ENCODE data around the gene SIPA1L3.
A peak's percentile ranks its signal among the peaks of the same experiment; 100 is the strongest.

The SIPA1L3 gene

DNA sequence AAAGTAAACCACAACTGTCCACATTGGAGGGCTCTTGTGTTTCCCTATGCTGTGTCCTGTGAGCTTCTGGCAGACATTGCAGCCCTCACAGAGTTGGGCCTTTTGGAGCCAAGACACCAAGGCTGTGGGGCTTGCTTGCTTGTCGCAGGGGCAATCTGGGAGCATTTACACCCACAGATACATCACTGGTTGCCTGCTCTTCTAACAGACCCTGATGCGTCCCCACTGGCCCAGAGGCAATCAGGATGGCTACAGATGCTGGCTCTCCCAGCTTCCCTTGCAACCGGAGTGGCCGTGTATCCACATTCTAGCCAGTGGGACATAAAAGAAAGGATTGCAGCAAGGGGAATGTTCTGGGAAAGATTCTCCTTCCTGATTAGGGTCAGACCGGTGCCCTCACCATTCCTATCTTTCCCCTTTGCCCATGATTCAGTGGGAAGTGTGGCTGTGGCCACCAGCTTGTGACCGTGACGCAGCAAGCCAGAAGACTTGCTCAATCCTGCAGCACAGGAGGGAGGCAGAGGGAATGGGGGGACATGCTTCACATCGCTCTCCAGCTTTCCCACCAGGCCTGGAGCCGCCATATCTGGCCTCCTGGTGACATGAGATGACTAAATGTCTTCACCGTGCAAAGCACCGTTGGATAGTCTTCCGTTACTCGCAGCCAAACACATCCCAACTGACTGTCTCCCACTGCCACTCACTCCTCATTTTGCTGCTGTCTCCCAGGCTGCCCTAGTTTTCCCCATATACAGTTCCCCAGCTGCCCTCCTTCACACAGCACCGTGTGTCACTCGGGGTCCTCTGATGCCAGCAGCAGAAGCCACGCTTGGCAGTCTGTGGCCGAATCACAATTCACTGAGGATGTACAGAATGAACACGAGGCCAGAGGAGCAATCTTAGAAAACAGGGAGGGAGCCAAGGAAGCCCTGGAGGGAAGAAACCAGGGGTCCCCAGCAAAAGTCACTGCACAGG is 166.1 kb downstream of the SIPA1L3 start:
- no peak for DNase-seq

DNA sequence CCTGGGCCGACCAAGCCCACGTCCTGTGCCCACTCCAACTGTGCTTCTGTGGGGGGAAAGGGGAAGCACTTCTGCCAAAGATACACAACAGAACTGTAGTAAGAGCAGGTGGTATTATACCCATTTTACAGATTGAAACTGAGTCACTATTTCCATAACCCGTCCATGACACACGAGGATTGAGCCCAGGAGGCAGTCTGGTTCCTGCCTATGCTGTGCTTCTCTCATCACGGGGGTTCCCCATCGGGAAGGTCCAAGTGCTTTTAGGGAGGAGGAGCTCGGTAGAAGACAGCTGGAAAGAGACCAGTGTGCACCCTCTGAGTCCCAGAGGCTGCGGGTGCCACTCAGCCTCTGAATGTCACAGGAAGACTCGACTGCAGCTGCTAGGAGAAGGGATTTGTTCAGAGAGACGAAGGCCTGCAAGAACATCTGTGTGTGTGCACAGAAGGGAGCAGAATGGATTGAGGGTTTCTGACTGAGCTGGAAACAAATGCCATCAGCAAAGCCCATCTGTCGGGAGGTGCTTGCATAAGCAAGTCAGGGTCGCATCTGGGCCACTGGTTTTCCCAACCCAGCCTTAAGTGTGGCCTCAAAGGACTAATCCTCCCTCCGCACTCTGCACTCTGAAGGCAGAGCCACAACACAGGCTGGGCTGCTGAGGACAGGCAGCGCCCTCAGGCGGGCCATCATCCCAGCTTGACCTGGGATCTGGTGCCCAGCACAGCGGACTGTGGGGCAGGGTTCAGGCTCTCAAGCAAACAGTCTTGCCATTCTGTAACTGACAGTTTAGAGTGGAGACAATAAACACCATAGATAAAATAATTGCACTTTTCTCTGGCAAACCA is 167.1 kb downstream of the SIPA1L3 start:
- peak; percentile 95 for DNase-seq

DNA sequence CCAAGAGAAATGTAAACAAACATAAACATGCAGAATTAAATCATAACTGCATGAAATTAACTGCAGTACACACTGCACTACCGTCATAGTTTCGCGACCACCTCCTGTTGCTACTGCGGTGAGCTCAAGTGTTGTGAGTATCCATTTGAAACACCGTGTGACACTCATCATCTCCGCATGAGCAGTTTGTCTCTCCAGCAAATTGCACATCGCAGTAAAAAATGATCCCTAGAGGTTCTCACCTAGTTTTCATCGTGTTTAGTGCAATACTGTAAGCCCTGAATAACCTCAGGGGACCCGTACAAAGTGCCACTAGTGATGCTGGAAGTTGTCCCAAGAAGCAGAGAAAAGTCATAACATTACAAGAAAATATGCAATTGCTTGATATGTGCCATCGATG is 169.3 kb downstream of the SIPA1L3 start:
- peak; percentile 34 for DNase-seq

DNA sequence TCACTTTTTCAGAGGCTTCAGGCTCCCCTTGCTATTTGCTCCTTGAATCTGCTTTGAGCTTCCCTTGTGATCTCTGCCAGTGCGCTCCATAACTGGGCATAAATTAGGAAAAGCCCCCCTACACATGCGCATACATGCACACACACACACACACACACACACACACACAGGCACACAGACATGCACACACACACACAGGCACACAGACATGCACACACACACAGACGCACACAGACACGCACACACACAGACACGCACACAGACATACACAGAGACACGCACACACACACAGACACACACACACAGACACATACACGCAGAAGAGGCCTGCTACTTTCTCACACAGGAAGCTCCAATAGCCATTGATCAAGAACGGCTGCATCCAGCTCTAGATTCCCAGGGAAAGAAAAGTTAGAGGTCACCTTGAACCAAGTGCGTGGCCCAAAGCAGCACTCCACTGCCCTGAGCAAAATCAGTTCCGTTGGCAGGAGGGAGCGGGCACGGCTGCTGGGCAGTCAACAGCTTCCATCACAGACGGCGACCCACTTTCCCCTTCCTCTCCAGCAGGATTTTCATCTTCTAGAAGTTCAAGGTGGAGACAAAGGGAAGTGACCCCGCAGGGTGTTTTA is 171.4 kb downstream of the SIPA1L3 start:
- no peak for DNase-seq

DNA sequence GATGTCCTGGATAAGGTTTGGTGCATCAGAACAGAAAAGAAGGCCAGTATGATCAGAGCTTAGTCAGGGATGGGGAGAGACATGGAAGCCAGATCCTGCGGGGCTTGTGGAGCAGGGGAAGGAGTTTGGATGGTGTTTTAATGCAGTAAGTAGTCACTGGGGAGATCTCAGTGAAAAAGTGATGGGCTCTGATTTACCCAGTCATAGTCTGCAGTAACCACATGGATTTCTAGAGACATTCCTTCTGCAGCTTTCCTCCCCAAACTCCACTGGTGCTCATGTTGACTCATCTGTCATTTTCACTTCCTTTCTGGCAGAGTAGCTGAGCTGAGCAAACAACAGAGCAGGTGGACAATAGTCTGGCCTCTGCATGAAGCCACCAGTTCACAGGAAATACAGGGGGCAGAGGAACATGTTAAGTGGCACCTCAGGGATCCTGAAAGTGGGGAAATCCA is 172.9 kb downstream of the SIPA1L3 start:
- no peak for DNase-seq

DNA sequence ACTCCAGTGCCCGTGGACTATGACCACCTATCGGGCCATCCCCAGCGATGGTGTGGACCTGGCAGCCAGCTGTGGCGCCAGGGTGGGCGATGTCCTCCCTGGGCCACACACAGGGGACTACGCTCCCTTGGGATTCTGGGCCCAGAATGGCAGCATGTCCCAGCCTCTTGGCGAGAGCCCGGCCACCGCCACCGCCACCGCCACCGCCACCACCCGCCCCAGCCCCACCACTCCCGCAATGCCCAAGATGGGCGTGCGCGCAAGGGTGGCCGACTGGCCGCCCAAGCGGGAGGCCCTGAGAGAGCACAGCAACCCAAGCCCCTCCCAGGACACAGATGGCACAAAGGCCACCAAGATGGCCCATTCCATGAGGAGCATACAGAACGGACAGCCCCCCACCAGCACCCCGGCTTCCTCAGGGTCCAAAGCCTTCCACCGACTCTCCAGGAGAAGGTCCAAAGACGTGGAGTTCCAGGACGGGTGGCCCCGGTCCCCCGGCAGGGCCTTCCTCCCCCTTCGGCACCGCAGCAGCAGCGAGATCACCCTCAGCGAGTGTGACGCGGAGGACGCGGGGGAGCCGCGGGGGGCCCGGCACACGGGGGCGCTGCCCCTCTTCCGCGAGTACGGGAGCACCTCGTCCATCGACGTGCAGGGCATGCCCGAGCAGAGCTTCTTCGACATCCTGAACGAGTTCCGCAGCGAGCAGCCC is 174.7 kb downstream of the SIPA1L3 start:
- no peak for DNase-seq

DNA sequence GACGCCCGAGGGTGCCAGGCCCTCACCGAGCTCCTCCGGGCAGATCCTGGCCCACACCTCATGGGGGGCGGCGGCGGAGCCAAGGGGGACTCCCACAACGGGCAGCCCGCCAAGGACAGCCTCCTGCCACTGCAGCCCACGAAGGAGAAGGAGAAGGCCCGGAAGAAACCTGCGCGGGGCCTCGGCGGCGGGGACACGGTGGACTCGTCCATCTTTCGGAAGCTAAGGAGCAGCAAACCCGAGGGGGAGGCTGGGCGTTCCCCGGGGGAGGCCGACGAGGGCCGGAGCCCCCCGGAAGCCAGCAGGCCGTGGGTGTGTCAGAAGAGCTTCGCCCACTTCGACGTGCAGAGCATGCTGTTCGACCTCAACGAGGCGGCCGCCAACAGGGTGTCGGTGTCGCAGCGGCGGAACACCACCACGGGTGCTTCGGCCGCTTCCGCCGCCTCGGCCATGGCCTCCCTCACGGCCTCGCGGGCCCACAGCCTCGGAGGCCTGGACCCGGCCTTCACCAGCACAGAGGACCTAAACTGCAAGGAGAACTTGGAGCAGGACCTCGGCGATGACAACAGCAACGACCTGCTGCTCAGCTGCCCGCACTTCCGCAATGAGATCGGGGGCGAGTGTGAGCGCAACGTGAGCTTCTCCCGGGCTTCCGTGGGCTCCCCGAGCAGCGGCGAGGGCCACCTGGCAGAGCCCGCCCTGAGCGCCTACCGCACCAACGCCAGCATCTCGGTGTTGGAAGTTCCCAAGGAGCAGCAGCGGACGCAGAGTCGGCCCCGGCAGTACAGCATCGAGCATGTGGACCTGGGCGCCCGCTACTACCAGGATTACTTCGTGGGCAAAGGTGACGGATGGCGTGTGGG is 175.5 kb downstream of the SIPA1L3 start:
- no peak for DNase-seq

DNA sequence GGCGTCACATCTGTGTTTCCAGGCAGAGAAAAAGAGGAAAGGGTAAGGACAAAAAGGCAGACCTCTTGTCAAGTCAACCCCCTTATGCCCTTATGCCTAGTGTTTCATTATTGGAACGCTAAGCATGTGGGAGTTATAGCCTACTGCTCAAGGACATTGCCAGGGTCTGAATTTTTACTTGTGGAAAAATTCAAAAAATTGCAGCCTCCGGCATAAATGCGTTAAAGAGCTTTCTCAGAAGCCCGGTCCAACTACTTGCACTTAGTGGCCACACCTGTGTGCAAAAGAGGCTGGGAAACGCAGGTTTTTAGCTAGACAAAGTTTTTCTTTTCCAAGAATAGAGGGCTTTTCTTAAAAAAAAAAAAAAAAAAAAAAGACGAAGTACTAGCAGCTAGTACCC is 177.2 kb downstream of the SIPA1L3 start:
- no peak for DNase-seq

DNA sequence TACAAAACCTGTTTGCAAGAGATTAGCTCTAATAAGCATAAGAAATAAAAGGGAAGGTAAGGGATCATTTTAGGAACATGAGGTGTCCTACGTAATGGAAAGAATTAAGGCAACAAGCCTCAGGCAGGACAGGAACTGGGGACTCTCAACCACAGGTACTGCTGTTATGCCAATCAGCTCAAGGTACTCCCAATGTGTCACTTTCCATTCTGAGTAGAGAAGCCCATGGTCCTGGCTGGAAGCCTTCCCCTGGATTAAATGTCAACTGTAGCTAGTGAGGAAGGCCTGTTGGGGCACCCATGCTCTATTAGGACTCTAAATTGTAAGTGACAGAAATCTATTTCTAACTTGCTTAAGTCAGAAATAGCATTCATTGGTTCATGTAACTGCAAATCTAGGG is 182.4 kb downstream of the SIPA1L3 start:
- no peak for DNase-seq

DNA sequence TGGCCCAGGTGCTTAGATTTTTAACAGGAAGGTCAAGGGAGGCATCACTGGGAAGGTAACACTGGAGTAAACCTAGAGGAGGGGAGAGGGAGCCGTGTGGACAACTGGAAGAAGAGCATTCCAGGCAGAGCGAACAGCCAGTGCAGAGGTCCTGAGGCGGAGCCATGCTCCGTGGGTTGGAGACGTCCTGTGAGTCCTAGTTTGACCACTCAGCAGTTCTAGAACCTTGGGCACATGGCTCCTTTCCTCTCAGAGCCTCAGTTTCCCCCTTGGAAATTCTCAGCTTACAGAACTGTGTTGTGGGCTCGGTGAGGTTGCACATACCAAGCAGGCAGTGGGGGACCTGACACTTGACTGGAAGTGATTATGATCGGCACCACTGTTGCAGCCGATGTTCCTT is 186.1 kb downstream of the SIPA1L3 start:
- DNase-seq: no peak

DNA sequence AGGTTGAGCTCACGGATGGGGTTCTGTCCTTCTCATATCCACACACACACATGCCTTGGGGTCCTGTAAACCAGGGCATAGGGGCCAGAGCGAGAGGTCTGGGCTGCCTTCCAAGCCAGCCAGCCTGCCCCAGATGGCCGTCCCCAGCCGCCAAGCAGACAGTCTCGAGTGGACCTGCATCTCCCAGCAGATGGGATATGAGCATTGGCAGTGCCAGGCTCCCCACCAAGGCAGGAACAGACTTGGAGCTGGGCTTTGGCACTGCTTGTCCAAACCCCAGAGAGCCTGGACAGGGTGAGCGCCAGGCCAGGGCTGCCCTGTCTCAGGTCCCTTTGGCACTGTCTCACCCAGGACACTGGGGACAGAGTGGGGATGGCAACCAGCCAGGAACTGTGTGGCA is 186.6 kb downstream of the SIPA1L3 start:
- DNase-seq: no peak

DNA sequence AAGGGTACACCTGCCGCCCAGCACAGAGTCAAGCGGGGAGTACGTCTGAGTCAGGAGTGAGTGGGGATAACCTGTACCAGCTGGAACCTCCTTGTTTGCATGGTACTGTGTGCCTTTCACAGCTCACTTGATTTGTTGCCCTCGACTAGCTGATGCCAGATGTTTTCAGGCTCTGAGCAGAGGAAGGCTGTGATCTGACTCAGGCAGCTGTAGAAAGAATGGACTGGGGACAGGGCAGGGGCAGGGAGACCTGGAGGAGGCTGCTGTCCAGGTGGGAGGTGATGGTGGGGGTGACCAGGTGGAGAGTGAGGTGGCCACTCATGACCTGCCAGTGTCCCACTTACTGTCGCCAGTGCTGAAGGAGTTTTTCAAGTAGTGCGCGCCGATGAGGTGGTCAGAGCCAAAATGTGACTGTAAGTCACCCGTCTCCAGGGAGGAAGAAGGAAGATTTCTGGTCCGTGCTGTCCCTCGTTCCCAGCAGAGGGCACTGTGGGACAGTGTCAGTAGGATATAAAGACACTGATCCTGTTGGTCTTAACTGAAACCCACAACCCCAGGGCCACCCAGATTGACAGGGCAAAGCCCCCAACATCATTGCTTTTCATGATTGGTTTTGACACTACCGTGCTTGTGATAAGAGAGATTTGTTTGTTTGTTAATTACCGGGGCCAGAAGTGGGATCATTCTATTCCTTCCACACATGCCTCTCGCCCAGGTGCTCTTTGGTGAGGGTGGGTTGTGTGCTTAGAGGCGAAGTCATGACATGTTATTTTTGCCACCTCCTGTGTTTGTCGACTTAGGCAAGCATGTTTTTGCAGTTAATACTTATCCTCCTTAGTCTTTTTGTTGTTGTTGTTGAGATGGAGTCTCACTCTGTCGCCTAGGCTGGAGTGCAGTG is 188.7 kb downstream of the SIPA1L3 start:
- peak; percentile 68 for DNase-seq

DNA sequence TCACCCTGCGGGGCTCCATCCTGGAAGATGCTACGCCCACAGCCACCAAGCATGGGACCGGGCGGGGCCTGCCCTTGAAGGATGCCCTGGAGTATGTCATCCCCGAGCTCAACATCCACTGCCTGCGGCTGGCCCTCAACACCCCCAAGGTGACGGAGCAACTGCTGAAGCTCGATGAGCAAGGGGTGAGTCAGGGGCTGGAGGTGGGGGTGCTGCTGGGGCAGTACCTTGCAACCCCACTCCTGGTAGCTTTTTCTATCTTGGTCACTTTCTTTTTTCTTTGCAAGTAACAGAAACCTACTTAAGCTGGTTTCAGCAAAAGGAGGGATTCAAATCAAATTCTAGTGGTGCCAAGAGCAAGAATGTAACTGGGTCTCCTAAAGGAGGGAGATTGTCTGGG is 193.0 kb downstream of the SIPA1L3 start:
- DNase-seq: no peak

DNA sequence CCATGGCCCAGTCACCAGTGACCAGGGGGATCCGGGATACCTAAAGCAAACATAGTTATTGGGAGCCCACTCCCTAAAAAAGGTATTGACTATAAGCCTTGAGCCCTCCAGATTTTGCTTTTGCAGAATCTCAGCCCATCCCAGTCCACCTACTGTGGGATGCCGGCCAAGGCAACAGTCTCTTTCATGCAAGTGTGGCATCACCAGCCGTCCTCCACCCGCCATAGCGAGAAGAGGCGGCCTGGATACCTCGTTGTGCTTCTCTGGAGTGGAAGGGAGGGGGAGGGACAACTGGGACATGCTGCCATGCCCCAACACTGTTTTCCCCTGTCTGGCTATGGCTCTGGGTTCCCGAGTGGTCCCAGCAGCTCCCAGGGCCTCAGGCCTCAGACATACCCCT is 193.6 kb downstream of the SIPA1L3 start:
- no peak for DNase-seq

DNA sequence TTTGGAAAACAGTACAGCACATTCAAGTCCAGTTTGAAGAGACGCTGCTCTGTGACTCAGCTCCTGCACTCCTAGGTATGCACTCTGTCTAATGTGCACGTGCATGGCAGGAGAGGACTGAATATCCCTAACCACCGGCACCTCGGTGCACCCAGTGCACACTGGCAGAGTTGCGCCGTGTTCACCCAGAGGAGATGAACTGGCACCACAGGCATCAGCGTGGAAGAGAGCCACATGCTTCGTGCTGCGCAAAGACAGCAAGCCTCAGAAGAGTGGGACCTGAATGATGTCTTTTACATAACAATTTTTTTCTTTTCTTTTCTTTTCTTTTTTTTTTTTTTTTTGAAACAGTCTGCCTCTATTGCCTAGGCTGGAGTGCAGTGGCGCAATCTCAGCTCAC is 194.7 kb downstream of the SIPA1L3 start:
- DNase-seq: no peak

DNA sequence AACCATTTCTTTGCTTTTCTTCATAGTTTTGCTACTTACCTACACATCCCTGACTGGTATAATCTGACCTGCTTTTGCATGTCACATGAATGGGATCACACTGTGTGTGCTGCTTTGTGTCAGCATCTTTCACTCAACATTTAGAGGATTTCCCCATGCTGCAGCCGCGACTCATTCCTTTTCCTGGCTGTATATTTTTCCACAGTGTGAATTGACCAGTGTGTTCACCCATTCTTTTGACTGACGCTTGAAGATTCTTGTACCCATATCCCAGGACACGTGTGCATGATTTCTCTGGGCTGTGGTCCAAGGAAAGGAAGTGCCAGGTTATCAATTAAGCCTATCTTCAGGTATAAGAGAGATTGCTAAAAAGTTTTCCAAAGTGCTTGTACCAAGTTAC is 198.6 kb downstream of the SIPA1L3 start:
- no peak for DNase-seq

DNA sequence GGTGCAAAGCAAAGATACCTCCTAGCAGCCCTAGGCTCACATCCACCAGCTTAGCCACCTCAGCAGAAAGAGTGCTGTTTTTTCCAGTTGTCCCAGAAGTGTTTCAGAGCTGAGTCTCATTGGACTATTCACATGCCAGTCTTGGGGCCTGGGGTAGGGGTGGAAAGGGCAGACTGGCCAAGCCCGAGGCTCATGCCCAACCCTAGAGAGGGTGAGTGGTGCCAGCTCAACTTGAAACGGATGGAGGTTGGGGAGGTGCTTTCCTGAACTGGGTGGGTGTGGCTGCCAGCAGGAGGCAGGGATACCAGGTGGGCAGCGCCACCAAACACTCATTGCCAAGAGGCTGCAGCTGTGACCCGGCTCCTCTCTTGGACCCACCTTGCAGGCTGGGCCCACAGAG is 200.1 kb downstream of the SIPA1L3 start:
- no peak for DNase-seq

DNA sequence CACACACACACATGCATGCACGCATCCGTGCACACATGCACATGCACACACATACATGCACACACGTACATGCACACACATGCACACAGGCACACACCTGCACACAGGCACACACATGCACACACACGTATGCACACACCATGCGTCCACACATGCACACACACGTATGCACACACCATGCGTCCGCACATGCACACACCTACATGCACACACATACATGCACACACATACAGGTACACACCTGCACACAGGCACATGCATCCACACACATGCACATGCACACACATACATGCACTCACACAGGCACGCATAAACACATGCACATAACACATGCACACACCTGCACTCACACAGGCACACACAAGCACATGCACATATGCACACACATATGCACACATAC is 204.9 kb downstream of the SIPA1L3 start:
- no peak for DNase-seq

DNA sequence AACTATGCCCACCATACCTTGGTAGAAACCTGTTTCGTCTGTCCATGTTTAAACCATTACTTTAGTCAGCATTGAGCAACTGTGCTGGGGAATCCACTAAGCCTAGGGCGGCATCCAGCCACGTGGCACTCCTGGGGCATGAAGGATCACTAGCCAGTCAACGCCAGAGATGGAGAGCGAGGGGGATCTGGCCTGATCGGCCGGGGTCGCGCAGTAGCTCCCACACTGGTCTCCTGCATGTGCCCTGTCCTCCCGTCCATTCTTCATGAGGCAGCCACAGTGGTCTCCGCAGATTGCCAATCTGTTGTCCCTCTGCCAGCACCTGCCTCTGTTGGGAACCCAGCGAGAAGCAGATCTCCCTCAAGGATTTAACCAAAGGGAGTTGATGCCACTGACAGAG is 207.6 kb downstream of the SIPA1L3 start:
- DNase-seq: no peak

DNA sequence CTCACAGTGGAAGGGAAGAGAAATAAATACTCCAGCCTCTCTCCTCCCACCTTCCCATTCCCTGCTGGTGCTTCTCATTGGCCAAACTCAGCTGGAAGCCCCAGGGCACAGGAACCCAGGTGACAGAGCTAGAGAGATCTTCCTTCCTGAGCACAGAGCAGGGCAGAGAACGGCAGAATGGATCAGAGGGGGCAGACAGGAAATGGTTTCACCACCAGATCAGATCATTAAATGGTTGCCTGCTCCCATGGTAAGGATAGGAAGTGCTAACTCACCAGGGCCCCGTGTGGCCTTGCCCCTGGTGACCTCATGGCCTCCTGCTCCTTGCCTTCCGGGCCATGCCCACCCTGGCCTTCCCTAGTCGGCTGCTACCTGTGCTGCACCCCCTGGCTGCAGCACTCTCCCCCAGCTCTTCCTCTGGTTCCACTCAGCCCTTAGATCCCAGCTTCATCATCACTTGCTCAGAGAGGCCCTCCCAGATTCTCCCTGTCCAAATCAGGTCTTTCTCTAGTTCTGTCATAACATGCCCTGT is 208.3 kb downstream of the SIPA1L3 start:
- DNase-seq: no peak
